HepG2 (cell line): Measurements from ENCODE around the gene EYA2. TPM values are rescaled to one million over a fixed set of nuclear protein-coding genes. Genes with fewer than 3 reads are reported as not detected.

ENCODE experiments used
- AHR ChIP-seq: IDR thresholded peaks from 2 replicates; pipeline ENCODE4 v1.6.1; 2018; ENCODE audit warnings: missing genetic modification reagents, missing compliant biosample characterization
- FOXK1 ChIP-seq: sonication (generic); formaldehyde crosslinking; IDR thresholded peaks from 2 replicates; pipeline ENCODE4 v1.4.0; 2020; ENCODE audit warnings: low read depth, missing genetic modification reagents, borderline replicate concordance
- KLF12 ChIP-seq: sonication (generic); formaldehyde crosslinking; IDR thresholded peaks from 2 replicates; pipeline ENCODE4 v1.4.0; 2020; ENCODE audit warnings: missing genetic modification reagents, borderline replicate concordance
- KLF16 ChIP-seq, 2 experiments: sonication (generic) in 1 of 2; formaldehyde crosslinking in 1 of 2; IDR thresholded peaks; 2 replicates each; pipeline versions ENCODE4 v1.6.1 to v1.8.0; 2016 to 2023; ENCODE audit warnings: missing genetic modification reagents in 2 of 2, missing compliant biosample characterization in 1 of 2
- MIXL1 ChIP-seq: IDR thresholded peaks from 2 replicates; pipeline ENCODE4 v1.6.1; 2016
- MYNN ChIP-seq: sonication (generic); formaldehyde crosslinking; IDR thresholded peaks from 2 replicates; pipeline ENCODE4 v1.4.0; 2020; ENCODE audit warnings: mild to moderate bottlenecking, low read depth, missing genetic modification reagents
- NCOA2 ChIP-seq: sonication (generic); formaldehyde crosslinking; IDR thresholded peaks from 2 replicates; pipeline ENCODE4 v1.8.0; 2022; ENCODE audit warnings: inconsistent platforms
- RFXANK ChIP-seq: IDR thresholded peaks from 2 replicates; pipeline ENCODE4 v1.6.1; 2016
- SMYD3 ChIP-seq: sonication (generic); formaldehyde crosslinking; IDR thresholded peaks from 2 replicates; pipeline ENCODE4 v1.8.1; 2023; ENCODE audit warnings: mild to moderate bottlenecking, missing genetic modification reagents
- YY1 ChIP-seq: IDR thresholded peaks from 2 replicates; pipeline ENCODE4 v1.6.1; 2011; ENCODE audit warnings: low read length, low read depth, moderate library complexity, mild to moderate bottlenecking; ENCODE audit not compliant: insufficient read depth, insufficient replicate concordance
- ZFP36L2 ChIP-seq: sonication (generic); formaldehyde crosslinking; IDR thresholded peaks from 2 replicates; pipeline ENCODE4 v1.4.0; 2020; ENCODE audit warnings: missing genetic modification reagents
- ZKSCAN5 ChIP-seq: sonication (generic); formaldehyde crosslinking; IDR thresholded peaks from 2 replicates; pipeline ENCODE4 v1.5.1; 2020; ENCODE audit warnings: mild to moderate bottlenecking, missing genetic modification reagents
- ZNF552 ChIP-seq: sonication (generic); formaldehyde crosslinking; IDR thresholded peaks from 2 replicates; pipeline ENCODE4 v1.9.0; 2022; ENCODE audit warnings: missing genetic modification reagents, mild to moderate bottlenecking, borderline replicate concordance
- polyA plus RNA-seq, 8 experiments: library from polyadenylated mRNA; depleted of rRNA in 3 of 8; stranded (reverse) in 7 of 8; unstranded in 1 of 8; fragments of >200 nt; fragmentation: Illumina TruSeq in 4 of 8; extraction: Trizol in 4 of 8; gene quantifications; 2 replicates each; pipeline versions ENCODE4 v1.2.1 to v1.2.3, GENCODE V29; 2011 to 2016; ENCODE audit warnings: low read depth in 4 of 8, missing spikeins in 1 of 8, mixed read lengths in 1 of 8; ENCODE audit not compliant: insufficient read depth in 1 of 8
- total RNA-seq, 5 experiments: library from RNA; depleted of rRNA; stranded (reverse); fragments of >200 nt; fragmentation: Illumina TruSeq; extraction: Trizol; gene quantifications; 2 replicates each; pipeline ENCODE4 v1.2.3, GENCODE V29; 2016; ENCODE audit warnings: low read depth in 1 of 5
- TF ChIP-seq, protein P1 (sequence below): sonication (generic); formaldehyde crosslinking; IDR thresholded peaks from 2 replicates; pipeline ENCODE4 v1.5.1; 2020; ENCODE audit warnings: mild to moderate bottlenecking, missing genetic modification reagents, moderate library complexity
- TF ChIP-seq, protein P2 (sequence below): sonication (generic); formaldehyde crosslinking; IDR thresholded peaks from 2 replicates; pipeline ENCODE4 v1.5.1; 2020; ENCODE audit warnings: missing genetic modification reagents, mild to moderate bottlenecking, borderline replicate concordance
- TF ChIP-seq, protein P3 (sequence below): sonication (generic); formaldehyde crosslinking; IDR thresholded peaks from 2 replicates; pipeline ENCODE4 v1.8.0; 2022; ENCODE audit warnings: missing genetic modification reagents, low read depth, mild to moderate bottlenecking, borderline replicate concordance
- TF ChIP-seq, protein P4 (sequence below): sonication (generic); formaldehyde crosslinking; conservative IDR thresholded peaks from 2 replicates; pipeline ENCODE4 v1.8.0; 2022; ENCODE audit warnings: low read depth, missing genetic modification reagents
- TF ChIP-seq, protein P5 (sequence below): IDR thresholded peaks from 2 replicates; pipeline ENCODE4 v1.6.1; 2018; ENCODE audit warnings: missing genetic modification reagents, mild to moderate bottlenecking, missing compliant biosample characterization
- TF ChIP-seq, protein P6 (sequence below): sonication (generic); formaldehyde crosslinking; IDR thresholded peaks from 2 replicates; pipeline ENCODE4 v1.4.0; 2020; ENCODE audit warnings: mild to moderate bottlenecking, missing genetic modification reagents

Gene EYA2
- total and polyA plus RNA-seq, 2 of the 13 experiments (the other 11 are each of a cell fraction or from before 2014, with no cell fraction given), result not detected

DNA sequence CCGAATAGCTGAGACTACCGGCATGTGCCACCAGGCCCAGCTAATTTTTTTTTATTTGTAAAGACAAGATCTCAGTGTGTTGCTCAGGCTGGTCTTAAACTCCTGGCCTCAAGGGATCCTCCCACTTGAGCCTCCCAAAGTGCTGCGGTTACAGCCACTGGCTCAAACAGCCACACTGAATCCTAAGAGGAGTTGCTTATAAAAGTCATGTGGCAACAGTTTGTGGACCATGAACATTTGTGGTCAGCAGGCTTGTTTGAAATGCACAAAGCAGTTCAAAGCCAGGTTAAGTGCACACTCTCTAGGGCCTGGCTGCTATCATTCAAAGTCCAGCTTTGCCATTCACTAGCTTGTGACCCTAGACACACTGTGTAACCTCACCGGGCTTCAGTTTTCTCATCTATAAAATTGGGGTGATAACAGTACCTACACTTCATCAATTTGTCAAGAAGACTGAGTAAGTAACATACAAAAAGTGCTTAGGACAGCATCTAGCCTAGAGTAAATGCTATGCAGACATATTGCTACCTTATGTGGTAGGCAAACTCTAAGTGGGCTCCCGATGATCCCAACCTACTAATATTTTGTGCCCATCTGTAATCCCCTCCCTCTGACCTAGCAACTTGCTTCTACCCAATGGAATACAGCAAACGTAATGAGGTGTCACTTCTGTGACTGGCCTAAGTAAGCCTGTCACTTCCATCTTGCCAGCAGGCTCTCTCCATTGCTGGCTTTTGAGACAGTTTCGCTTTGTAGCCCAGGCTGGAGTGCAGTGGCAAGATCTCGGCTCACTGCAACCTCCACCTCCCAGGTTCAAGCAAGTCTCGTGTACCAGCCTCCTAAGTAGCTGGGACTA is 338.9 kb downstream of the EYA2 start (continued):
- TF ChIP-seq ZNF552 (CRISPR knock-in tag) (no peak), AHR (CRISPR knock-in tag) (no peak), YY1 (no peak), SMYD3 (no peak), ZKSCAN5 (CRISPR knock-in tag) (no peak), MYNN (CRISPR knock-in tag) (no peak), NCOA2 (CRISPR knock-in tag) (peak; percentile 92), MIXL1 (peak; percentile 91), KLF12 (CRISPR knock-in tag) (peak; percentile 64), ZFP36L2 (CRISPR knock-in tag) (no peak), RFXANK (CRISPR knock-in tag) (peak; percentile 91), FOXK1 (peak; percentile 96; the same call in 1 of the 2 replicates), KLF16 (CRISPR knock-in tag; IDR thresholded peaks at IDR 0.05) (peak in 1 of 2 experiments; percentile 79; a peak in 2 of 4 replicates)
- TF ChIP-seq, protein P1, sequence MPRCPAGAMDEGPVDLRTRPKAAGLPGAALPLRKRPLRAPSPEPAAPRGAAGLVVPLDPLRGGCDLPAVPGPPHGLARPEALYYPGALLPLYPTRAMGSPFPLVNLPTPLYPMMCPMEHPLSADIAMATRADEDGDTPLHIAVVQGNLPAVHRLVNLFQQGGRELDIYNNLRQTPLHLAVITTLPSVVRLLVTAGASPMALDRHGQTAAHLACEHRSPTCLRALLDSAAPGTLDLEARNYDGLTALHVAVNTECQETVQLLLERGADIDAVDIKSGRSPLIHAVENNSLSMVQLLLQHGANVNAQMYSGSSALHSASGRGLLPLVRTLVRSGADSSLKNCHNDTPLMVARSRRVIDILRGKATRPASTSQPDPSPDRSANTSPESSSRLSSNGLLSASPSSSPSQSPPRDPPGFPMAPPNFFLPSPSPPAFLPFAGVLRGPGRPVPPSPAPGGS (CRISPR knock-in tag), result peak; percentile 88; the same call in 1 of the 2 replicates
- TF ChIP-seq, protein P2, sequence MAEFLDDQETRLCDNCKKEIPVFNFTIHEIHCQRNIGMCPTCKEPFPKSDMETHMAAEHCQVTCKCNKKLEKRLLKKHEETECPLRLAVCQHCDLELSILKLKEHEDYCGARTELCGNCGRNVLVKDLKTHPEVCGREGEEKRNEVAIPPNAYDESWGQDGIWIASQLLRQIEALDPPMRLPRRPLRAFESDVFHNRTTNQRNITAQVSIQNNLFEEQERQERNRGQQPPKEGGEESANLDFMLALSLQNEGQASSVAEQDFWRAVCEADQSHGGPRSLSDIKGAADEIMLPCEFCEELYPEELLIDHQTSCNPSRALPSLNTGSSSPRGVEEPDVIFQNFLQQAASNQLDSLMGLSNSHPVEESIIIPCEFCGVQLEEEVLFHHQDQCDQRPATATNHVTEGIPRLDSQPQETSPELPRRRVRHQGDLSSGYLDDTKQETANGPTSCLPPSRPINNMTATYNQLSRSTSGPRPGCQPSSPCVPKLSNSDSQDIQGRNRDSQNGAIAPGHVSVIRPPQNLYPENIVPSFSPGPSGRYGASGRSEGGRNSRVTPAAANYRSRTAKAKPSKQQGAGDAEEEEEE (CRISPR knock-in tag), result no peak
- TF ChIP-seq, protein P3, sequence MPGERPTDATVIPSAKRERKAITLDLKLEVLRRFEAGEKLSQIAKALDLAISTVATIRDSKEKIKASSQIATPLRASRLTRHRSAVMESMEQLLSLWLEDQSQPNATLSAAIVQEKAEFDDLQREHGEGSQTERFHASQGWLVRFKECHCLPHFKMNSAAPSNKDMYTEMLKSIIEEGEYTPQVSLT (CRISPR knock-in tag), result no peak
- TF ChIP-seq, protein P4, sequence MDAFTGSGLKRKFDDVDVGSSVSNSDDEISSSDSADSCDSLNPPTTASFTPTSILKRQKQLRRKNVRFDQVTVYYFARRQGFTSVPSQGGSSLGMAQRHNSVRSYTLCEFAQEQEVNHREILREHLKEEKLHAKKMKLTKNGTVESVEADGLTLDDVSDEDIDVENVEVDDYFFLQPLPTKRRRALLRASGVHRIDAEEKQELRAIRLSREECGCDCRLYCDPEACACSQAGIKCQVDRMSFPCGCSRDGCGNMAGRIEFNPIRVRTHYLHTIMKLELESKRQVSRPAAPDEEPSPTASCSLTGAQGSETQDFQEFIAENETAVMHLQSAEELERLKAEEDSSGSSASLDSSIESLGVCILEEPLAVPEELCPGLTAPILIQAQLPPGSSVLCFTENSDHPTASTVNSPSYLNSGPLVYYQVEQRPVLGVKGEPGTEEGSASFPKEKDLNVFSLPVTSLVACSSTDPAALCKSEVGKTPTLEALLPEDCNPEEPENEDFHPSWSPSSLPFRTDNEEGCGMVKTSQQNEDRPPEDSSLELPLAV, result no peak
- TF ChIP-seq, protein P5, sequence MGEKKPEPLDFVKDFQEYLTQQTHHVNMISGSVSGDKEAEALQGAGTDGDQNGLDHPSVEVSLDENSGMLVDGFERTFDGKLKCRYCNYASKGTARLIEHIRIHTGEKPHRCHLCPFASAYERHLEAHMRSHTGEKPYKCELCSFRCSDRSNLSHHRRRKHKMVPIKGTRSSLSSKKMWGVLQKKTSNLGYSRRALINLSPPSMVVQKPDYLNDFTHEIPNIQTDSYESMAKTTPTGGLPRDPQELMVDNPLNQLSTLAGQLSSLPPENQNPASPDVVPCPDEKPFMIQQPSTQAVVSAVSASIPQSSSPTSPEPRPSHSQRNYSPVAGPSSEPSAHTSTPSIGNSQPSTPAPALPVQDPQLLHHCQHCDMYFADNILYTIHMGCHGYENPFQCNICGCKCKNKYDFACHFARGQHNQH, result peak; percentile 77
- TF ChIP-seq, protein P6, sequence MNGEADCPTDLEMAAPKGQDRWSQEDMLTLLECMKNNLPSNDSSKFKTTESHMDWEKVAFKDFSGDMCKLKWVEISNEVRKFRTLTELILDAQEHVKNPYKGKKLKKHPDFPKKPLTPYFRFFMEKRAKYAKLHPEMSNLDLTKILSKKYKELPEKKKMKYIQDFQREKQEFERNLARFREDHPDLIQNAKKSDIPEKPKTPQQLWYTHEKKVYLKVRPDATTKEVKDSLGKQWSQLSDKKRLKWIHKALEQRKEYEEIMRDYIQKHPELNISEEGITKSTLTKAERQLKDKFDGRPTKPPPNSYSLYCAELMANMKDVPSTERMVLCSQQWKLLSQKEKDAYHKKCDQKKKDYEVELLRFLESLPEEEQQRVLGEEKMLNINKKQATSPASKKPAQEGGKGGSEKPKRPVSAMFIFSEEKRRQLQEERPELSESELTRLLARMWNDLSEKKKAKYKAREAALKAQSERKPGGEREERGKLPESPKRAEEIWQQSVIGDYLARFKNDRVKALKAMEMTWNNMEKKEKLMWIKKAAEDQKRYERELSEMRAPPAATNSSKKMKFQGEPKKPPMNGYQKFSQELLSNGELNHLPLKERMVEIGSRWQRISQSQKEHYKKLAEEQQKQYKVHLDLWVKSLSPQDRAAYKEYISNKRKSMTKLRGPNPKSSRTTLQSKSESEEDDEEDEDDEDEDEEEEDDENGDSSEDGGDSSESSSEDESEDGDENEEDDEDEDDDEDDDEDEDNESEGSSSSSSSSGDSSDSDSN, result no peak; the same call in none of the 2 replicates
